OCI-LY7 (cell line): Measurements from ENCODE around the gene GRAMD2B.

Experiments used
- CTCF ChIP-seq: fragments of 200-600 bp; sonication (generic); conservative IDR thresholded peaks from 2 replicates; pipeline ENCODE4 v1.5.1; 2014; ENCODE audit warnings: mild to moderate bottlenecking, antibody characterized with exemption, low read length, moderate library complexity, mixed read lengths
- EZH2phosphoT487 ChIP-seq: fragments of 200-600 bp; sonication (generic); IDR thresholded peaks from 2 replicates; pipeline ENCODE4 v1.6.1; 2018; ENCODE audit warnings: low read depth, borderline replicate concordance, mild to moderate bottlenecking, mixed run types, antibody characterized with exemption, low read length, moderate library complexity, mixed read lengths

GRCh38 chr5:126494393-126494792 lies 71.2 kb downstream of the GRAMD2B start:
- TF ChIP-seq CTCF (no peak), EZH2phosphoT487 (no peak)
